PFSK-1 (cell line): ENCODE data around the gene GALNS.

Experiments
- POLR2AphosphoS5 ChIP-seq: IDR thresholded peaks from 2 replicates; pipeline ENCODE4 v1.6.1; 2012; ENCODE audit warnings: low read depth, mild to moderate bottlenecking, control low read depth, low read length, moderate library complexity
- SIN3A ChIP-seq: IDR thresholded peaks from 2 replicates; pipeline ENCODE4 v1.6.1; 2012; ENCODE audit warnings: mild to moderate bottlenecking, low read length, moderate library complexity, borderline replicate concordance; ENCODE audit not compliant: insufficient read depth

DNA sequence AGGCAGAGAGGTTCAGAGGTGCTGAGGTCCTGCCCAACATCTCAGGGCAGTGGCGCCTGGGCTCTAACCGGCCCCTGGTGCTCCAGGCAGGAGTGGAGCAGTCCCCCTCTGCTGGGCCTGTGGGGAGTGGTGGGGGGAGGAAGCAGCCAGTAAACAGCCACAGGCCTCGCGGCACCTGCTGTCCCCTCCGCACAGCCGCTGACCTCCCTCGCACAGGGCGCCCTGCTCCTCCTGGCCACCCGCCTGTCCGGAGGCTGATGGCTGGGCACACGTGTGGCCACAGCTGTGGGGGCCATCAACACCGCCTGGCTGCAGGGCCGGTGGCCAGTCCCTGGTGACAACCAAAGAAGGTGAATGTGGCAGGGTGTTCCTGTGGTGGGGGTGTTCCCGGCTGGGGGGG lies 46.5 kb upstream of the GALNS start:
- no peak for TF ChIP-seq SIN3A
- no peak for TF ChIP-seq POLR2AphosphoS5
